ENCODE results near the gene COPS3. TPM values are rescaled to one million over a fixed set of nuclear protein-coding genes. Genes with fewer than 3 reads are reported as not detected.

COPS3 gene
- total and polyA plus RNA-seq, 2 of the 8 experiments (the other 6 are each of a cell fraction or from before 2014, with no cell fraction given): 82.9 to 110 TPM

GRCh38 chr17:17236295-17237025 is 44.6 kb downstream of the COPS3 start (continued):
- TF ChIP-seq CHD7 (IDR thresholded peaks at IDR 0.05; ENCODE audit: insufficient replicate concordance, low read length): no peak
